Stimulated activated CD4-positive, alpha-beta T cell treated with anti-CD3 and anti-CD28 coated beads, Interleukin-4, amount 100 ng/mL, for 48 hours (primary cell): ENCODE measurements around the gene STAT3.
"Not testable (repeated sequence)": the region's sequence is repeated elsewhere in the genome, so short reads cannot be mapped to it uniquely, and the experiment has no call there.

Experiments
- DNase-seq, 2 donors: peaks; one replicate each; pipeline ENCODE4 v3.0.0-alpha.2; 2020; ENCODE audit warnings: low read depth in 2 of 2

STAT3 gene

DNA sequence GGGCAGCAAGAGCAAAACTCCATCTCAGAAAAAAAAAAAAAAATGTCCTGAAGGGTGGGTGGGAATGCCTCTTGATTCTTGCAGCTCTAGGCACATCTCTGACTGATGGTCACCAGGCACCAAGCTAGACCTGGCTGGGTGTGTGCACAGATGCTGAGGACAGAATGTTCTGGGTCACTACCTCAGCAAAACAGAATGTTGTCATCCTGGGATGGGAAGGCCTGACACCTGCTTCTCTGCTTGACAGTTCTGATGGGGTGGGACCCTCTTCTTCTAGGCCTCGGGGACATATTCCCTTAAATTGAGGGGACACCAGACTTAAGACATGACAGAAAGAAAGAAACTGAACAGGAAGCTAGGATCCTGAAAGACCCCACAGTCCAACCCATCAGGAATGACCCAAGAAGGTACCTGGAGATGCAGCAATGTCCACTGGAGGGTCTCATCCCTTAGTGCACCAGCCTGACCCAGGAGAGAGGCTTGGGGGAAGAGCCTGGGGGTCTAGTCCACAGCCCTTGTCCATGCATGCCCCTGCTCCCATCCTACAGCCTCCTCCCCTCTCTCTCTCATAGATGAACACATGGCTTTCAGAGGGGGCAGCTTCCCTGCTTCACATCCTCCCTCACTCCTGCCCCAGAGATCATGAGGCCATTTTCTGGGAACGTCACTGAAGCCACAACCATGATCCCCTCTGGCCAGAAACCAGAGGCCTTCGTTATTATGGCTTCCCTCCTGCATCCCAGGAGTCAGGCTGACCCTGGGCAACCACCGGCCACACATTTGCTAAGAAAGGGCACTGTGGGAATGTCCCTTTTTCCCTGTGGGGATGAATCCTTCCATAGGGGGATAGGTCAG is 108.2 kb downstream of the STAT3 start:
- no peak for DNase-seq

DNA sequence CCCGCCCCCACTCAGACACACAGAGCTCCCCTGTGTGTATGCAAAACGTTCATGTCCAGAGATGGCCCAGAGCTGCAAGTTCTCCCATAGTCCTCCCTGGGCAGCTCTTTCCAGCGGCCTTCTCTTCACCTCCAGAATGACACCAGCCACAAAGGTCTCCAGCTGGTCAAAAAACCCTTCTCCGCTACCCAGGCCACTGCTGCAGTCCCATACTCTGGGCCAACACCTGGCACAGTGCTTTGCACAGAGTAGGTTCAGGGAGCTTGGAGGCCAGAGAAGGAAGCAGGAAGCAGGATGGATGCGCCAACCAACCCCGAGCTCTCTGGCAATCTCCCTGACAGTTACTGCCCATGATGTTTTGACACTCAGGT is 110.9 kb downstream of the STAT3 start:
- DNase-seq: no peak

DNA sequence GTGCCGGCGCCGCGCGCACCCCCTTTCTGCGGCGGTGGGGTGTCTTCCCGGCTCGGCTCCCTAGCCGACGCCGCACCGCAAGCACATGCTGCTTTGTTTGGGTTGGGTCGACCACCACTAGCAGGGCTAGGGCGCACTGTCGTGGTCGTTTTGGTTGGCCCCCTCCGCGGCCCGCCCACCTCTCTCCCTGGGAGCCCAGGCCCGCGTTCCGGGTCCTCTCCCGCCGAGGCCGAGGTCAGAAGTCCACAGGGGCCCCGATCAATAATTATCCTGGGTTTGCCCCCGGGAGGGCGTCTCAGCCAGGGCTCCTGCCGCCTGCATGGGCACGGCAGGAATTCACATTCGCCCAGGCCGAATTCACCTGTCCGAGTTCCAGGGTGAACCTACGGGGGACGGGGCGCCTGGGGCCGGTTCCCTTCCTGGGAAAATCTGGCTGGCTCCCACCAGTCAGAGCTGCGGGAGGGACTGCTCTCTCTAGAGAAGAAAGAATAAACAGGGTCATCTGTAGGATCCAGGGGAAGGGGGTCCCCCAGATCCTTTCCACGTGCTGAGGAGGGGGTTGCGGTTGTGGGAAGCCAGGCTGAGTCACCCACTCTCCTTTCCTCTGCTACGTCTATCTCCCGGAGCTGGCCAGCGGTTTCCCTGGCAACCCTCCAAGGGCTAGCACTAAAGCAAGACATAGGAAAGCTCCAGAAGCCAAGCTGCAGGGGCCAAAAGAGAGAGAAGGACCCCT is 111.5 kb downstream of the STAT3 start:
- DNase-seq: no peak

DNA sequence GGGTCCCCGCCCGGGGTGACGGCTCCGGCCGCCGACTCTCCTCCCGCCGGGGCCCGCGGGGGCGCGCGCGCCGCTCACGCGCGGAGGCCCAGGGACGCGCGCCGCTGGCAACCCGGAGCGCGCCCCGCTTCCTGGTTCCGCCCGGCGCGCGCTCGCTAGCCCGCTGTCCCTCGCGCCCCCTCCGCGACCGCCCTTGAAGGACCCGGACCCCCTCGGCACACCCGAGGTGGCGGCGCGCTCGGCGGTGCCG is 112.0 kb downstream of the STAT3 start, which contains the start of gene STAT5B:
TSS of gene STAT5B (minus strand) at position 33 of the 250 bp plus-strand sequence. CDS start 44,264 bp downstream, outside the sequence.
- peak in 1 of 2 donors; percentile 52 for DNase-seq

DNA sequence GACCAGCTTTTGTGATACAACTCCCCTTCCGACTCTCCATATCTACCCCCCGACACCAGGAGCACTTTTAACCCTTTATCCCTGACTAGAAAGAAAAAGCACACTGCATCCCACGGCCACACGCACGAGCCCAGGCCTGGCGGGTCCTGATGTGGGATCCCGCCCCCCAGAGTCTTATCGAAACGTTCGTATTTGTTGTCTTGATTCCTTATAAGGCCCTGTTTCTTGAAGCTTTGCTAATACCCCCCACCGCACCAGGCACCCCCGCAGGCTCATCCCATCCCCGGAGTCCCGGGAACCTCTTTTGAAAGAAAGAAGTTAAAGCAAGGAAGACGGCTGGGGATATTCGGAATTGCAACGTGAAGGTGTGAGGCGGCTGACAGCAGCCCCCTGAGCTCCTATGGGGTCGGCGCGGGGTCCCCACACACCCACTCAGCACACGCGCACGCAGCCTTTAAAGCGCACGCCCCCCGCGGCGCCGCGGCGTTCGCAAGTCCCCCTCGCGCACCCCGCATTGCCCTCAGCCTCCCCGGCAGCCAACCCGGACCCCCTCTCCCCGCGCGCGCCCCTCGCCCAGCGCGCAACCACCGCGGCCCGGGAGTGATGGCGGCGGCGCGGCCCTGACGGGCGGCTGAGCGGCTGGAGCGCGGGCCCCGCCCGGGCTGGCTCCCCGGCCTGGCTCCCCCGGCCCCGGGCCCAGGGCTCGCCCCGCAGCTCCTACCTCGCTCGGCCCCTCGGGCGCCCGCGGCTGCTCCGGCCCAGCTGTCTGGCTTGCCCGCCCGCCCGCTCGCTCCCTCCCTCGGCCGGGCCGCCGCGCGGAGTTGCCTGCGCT is 112.5 kb downstream of the STAT3 start:
- no peak for DNase-seq

DNA sequence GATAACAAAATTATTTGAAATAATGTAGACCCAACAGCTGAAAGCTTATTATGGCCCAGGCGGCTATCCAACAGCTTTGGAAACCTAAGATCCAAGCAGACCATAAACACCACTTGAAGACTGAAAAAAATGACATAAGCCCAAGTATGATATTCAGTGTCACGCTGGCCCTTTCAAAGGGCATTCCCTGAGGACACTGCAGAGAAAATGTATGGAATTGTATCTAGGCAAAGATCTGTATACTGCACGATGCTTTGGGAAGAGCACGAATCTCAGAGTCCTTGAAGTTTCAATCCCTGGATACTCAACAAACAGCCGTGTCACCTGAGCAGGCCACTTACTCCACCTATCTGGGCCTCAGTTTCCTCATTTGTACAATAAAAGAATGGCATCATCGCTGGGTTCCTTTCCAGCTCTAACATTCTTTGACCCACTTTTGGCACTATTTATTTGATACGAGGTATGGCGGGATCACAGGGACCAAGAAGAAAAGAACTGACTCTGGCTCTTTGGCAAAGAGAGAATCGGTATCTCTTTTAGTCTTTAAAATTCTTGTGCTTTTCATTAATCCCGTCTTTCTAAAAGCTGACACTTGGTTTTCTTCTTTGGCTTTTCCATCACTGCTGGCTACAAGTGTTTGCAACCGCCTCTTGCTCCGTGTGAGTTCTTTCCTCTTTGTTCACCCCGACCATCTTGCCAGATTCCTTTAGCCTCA is 113.3 kb downstream of the STAT3 start:
- no peak for DNase-seq

DNA sequence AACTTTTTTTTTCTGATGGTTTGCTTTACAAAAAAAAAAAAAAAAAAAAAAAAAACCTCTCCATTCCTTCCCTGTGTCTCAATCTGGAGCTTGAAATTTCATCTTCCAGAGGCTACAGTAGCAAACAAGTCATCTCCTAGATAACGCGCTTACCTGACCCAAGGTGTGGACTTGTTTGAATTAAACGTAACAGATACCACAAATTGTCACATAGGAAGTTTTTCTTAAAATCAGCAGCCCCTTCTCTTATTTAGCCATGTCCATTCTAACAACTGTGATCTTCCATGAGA is 114.0 kb downstream of the STAT3 start:
- DNase-seq: no peak

DNA sequence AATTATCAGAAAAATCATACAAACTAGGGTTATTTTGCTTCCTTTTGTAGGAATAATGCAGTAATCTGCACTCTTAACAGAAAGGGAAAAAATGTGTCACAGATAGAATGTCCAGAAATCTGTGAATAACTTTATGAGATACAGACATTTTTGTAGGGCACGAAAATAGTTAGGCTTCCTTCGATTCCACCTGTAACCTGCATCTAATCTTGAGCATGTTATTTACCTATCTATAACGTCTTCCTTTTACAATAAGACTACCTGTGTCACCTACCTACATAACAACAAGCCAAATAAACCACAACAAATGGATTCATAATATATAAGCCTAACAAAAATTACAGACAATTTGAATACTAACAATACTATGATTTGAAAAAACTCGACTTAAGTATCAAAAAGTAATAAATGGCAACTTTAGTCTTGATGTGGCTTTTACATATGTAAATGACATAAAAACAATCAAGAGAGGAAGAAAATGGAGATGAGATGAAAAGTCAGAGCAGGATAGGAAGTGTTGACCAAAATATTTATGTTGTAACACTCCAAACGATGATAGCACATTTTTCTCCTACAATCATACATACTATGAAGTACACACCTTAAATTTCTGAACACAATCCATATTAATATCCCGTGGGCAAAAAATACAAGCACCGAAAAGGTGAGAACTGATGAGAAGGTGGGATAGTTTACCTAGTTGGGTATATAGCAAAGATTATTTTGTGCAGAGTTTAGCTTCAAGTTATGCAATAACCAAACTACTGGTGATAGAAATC is 114.6 kb downstream of the STAT3 start:
- no peak for DNase-seq

DNA sequence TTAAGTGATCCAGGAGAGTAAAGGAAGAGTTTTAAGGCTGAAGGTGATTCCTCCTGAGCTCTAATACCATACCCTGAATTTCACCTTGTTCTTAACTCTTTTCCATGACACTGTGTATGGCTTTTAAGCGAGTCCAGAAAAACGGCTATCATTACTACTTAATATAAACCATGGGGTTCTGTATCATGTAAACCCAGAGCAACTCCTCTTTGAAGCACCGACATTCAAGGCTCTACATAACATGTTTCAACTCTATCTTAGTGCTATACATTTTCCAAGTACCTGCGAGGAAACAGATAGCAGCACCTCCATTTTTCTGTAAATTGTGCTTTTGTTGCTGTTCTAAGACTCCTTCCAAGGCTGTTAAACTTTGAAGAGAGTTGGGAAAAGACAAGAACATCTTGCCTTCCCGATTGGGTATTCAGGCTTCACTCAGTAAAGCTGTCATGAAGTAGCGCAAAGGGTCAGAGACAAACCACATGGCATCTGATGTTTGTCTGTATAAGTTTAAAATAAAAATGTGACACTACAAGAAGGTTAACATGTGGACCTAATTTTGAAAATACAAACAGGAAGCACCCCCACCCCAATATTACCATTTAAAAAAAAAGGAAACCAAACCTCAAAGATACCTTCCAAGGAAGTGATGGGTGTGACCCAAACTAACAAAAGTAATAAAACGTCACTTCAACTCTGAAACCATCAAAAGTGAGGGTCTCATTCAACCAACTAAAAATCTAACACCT is 115.9 kb downstream of the STAT3 start:
- DNase-seq: no peak

DNA sequence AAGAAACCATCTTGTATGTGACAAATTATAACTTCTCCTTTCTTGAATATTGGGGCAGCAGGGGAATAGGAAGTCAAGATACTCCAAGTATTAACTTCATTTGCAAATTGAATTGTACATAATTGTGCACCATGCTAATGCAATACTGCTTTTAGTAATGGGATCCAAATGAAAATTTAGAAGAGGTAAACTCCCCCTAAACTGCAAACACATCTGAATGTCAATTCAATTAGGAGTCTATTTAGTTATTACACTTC is 116.5 kb downstream of the STAT3 start:
- DNase-seq: no peak

DNA sequence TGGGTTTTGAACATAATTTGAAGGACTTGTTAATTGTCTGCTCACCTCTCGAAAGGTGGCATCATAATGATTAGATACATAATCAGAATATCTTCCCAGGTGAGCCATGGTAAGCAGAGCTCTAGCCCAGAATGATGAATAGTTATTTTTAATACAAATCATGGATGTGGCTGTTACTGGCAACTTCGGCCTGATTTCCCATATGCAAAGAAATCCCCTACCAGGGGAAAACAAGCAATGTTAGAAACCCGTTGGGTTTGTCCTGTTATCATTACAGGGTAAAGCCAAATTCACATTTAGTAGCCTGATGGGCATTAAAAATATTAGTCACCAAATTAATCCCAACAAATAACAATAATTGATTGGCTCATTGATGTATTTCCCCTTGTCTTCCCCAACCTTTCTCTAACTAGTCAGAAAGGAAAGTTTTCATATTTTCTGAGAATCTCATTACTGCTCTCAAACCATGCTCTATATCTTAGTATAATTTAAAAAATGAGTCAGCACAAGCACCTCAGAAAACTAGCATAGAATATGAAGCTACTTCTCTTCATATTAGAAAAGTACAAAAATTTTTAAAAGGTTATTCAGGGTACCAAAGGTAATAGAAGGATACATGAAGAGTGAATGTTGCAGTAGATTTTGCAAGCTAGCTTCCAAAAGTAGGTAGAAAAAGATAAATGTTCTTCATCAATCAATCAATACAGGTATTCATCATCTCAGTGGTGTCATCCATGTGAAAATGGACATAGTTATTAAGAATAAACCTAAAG is 117.0 kb downstream of the STAT3 start:
- DNase-seq: no peak

DNA sequence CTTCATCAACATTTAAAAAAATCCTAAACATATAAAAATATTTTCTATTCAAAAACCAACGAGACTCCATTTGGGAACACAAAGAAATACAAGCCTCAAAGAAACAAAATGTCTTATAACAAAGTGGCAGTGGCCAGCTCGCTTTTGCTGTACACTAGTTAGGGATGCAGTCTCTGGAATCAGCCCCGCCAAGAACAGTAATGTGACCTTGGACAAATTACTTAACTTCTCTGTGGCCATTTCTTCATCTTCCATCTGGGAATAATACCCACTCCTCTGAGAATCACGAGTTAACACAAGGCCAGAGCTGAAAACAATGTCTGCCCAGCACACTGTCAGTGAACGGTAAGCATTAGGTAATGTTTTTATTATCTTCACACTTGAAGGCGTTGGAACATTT is 117.6 kb downstream of the STAT3 start:
- no peak for DNase-seq

DNA sequence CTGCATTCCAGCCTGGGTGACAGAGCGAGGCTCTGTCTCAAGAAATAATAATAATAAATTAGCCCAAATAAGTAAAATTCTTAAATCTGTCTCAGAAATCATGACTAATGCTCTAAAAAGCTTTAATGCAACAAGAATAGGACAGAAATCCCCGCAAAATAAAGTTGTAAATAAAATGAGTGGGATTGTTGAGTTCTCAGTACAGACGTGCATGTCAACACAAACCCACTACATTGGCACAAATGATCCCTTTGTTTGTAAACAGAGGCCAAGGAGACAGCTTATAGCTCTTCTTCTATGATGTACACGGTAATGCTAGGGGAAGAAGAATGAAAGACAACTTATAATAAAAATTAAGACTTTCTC is 118.1 kb downstream of the STAT3 start:
- no peak for DNase-seq

DNA sequence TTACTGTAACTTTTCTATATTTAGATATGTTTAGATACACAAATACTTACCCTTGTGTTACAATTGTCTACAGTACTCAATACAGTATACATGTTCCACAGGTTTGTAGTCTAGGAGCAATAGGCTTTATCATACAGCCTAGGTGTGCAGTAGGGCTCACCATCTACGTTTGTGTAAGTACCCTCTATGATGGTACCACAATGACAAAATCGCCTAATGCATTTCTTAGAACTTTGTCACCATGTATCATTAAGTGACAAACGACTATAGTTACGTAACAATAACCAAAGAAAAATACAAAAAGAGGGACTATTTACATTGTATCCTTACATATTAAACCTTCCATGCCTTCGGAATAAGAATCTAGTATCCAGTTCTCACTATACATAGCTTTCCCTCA is 120.0 kb downstream of the STAT3 start:
- no peak for DNase-seq

DNA sequence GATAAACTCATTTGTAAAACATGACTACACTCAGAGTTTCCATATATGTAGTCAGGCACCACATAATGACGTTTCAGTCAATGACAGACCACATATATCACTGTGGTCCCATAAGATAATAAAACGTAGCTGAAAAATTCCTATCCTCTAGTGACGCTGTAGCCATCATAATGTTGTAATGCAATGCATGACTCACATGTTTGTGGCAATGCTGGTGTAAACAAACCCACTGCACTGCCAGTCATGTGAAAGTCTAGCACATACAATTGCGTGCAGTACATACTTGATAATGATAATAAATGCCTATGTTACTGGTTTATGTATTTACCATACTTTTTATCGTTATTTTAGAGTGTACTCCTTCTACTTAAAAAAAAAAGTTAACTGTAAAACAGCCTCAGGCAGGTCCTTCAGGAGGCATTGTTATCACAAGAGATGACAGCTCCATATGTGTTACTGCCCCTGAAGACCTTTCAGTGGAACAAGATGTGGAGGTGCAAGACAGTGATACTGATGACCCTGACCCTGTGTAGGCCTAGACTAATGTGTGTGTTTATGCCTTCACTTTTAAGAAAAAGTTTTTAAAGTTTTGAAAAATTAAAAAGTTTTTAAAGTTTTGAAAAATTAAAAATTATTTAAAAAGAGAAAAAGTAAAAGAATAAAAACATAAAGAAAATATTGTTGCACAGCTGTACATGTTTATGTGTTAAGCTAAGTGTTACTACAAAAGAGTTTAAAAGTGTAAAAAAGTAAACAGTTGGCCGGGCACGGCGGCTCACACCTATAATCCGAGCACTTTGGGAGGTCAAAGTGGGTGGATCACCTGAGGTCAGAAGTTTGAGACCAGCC is 121.1 kb downstream of the STAT3 start:
- DNase-seq: no peak

DNA sequence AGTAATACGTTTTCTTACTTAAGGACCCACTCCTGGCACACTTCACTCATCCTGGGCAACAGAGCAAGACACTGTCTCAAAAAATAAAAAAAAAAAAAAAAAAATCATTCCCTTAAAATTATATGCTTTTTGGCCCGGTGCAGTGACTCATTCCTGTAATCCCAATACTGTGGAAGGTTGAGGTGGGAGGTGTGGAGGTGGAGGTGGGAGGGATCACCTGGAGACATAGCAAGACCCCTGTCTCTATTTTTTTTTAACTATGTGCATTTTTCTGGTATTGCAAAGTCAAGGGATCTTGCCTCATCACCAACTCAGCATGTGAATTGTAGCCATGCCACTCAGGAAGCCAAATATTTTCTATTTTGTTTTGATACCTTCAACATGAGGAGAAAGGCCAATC is 121.8 kb downstream of the STAT3 start:
- DNase-seq: no peak

DNA sequence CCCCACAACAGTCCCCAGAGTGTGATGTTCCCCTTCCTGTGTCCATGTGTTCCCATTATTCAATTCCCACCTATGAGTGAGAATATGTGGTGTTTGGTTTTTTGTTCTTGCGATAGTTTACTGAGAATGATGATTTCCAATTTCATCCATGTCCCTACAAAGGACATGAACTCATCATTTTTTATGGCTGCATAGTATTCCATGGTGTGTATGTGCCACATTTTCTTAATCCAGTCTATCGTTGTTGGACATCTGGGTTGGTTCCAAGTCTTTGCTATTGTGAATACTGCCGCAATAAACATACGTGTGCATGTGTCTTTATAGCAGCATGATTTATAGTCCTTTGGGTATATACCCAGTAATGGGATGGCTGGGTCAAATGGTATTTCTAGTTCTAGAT is 123.9 kb downstream of the STAT3 start:
- DNase-seq: not testable (repeated sequence)
